ENCODE results near the gene VAV1. TPM values are rescaled to one million over a fixed set of nuclear protein-coding genes. Genes with fewer than 3 reads are reported as not detected.

Gene VAV1
- total and polyA plus RNA-seq, 2 of the 13 experiments (the other 11 are each of a cell fraction or from before 2014, with no cell fraction given): not detected

DNA sequence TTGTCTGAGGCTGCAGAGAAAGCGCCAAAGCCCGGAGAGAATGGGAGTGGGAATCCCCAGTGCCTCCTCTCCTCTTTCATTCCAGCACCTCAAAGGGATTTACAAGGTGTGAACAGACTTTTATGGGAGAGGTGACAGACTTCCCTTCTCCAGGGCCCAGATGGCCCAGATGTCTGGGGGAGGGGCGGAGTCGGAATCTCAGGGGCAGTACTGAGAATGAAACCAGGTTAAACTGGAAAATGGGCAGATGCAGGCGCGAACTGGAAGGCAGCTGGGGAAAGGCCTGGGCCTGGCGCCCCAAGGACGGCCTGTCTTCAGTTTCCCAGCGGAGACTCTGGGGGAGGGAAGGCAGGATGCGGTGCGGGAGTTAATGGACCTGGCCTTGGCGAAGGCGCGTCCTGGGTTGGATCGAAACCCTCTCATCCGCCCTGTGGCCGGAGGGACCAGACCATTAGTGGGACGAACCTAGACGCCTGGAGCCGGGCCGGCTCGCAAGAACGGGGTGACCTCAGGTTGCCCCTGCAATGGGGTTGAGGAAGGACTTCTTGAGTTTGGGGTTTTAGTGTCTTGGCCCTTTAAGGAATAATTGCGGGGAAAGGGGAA is 33.6 kb upstream of the VAV1 start (continued):
- TF ChIP-seq, protein P1, sequence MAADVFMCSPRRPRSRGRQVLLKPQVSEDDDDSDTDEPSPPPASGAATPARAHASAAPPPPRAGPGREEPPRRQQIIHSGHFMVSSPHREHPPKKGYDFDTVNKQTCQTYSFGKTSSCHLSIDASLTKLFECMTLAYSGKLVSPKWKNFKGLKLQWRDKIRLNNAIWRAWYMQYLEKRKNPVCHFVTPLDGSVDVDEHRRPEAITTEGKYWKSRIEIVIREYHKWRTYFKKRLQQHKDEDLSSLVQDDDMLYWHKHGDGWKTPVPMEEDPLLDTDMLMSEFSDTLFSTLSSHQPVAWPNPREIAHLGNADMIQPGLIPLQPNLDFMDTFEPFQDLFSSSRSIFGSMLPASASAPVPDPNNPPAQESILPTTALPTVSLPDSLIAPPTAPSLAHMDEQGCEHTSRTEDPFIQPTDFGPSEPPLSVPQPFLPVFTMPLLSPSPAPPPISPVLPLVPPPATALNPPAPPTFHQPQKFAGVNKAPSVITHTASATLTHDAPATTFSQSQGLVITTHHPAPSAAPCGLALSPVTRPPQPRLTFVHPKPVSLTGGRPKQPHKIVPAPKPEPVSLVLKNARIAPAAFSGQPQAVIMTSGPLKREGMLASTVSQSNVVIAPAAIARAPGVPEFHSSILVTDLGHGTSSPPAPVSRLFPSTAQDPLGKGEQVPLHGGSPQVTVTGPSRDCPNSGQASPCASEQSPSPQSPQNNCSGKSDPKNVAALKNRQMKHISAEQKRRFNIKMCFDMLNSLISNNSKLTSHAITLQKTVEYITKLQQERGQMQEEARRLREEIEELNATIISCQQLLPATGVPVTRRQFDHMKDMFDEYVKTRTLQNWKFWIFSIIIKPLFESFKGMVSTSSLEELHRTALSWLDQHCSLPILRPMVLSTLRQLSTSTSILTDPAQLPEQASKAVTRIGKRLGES (CRISPR knock-in tag; IDR thresholded peaks at IDR 0.05; ENCODE audit: borderline replicate concordance): no peak
- peak; percentile 66 for TF ChIP-seq ZFX (CRISPR knock-in tag; IDR thresholded peaks at IDR 0.05; ENCODE audit: low read depth)
- TF ChIP-seq ZNF720 (CRISPR knock-in tag; IDR thresholded peaks at IDR 0.05): no peak
- TF ChIP-seq, protein P2, sequence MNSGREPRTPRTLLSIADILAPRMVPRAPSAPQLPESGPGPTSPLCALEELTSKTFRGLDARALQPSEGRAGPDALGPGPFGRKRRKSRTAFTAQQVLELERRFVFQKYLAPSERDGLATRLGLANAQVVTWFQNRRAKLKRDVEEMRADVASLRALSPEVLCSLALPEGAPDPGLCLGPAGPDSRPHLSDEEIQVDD (CRISPR knock-in tag; IDR thresholded peaks at IDR 0.05; ENCODE audit: borderline replicate concordance): no peak
- TF ChIP-seq ZNF788 (CRISPR knock-in tag; IDR thresholded peaks at IDR 0.05; ENCODE audit: borderline replicate concordance): no peak
- no peak for TF ChIP-seq CREM (IDR thresholded peaks at IDR 0.05)
- TF ChIP-seq CREM (CRISPR knock-in tag; IDR thresholded peaks at IDR 0.05): no peak
- TF ChIP-seq ZNF543 (CRISPR knock-in tag; IDR thresholded peaks at IDR 0.05): peak; percentile 57; the same call in 1 of the 2 replicates
- TF ChIP-seq, protein P3, sequence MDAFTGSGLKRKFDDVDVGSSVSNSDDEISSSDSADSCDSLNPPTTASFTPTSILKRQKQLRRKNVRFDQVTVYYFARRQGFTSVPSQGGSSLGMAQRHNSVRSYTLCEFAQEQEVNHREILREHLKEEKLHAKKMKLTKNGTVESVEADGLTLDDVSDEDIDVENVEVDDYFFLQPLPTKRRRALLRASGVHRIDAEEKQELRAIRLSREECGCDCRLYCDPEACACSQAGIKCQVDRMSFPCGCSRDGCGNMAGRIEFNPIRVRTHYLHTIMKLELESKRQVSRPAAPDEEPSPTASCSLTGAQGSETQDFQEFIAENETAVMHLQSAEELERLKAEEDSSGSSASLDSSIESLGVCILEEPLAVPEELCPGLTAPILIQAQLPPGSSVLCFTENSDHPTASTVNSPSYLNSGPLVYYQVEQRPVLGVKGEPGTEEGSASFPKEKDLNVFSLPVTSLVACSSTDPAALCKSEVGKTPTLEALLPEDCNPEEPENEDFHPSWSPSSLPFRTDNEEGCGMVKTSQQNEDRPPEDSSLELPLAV (CRISPR knock-in tag; conservative IDR thresholded peaks at IDR 0.05; ENCODE audit: low read depth): no peak
- peak; percentile 4 for TF ChIP-seq HNRNPLL (IDR thresholded peaks at IDR 0.05; ENCODE audit: low read depth, low read length, poor library complexity, severe bottlenecking)
- TF ChIP-seq, protein P4, sequence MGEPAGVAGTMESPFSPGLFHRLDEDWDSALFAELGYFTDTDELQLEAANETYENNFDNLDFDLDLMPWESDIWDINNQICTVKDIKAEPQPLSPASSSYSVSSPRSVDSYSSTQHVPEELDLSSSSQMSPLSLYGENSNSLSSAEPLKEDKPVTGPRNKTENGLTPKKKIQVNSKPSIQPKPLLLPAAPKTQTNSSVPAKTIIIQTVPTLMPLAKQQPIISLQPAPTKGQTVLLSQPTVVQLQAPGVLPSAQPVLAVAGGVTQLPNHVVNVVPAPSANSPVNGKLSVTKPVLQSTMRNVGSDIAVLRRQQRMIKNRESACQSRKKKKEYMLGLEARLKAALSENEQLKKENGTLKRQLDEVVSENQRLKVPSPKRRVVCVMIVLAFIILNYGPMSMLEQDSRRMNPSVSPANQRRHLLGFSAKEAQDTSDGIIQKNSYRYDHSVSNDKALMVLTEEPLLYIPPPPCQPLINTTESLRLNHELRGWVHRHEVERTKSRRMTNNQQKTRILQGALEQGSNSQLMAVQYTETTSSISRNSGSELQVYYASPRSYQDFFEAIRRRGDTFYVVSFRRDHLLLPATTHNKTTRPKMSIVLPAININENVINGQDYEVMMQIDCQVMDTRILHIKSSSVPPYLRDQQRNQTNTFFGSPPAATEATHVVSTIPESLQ (CRISPR knock-in tag; conservative IDR thresholded peaks at IDR 0.05): no peak
- 0 out of 2 replicates have a peak, but pooled peaks have one; percentile 48 for TF ChIP-seq ZSCAN29 (CRISPR knock-in tag; conservative IDR thresholded peaks at IDR 0.05)
- TF ChIP-seq, protein P5, sequence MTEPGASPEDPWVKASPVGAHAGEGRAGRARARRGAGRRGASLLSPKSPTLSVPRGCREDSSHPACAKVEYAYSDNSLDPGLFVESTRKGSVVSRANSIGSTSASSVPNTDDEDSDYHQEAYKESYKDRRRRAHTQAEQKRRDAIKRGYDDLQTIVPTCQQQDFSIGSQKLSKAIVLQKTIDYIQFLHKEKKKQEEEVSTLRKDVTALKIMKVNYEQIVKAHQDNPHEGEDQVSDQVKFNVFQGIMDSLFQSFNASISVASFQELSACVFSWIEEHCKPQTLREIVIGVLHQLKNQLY (CRISPR knock-in tag; IDR thresholded peaks at IDR 0.05): no peak
- TF ChIP-seq ZNF225 (CRISPR knock-in tag; IDR thresholded peaks at IDR 0.05): no peak
- no peak for TF ChIP-seq ZNF775 (CRISPR knock-in tag; IDR thresholded peaks at IDR 0.05; ENCODE audit: borderline replicate concordance)
- TF ChIP-seq, protein P6, sequence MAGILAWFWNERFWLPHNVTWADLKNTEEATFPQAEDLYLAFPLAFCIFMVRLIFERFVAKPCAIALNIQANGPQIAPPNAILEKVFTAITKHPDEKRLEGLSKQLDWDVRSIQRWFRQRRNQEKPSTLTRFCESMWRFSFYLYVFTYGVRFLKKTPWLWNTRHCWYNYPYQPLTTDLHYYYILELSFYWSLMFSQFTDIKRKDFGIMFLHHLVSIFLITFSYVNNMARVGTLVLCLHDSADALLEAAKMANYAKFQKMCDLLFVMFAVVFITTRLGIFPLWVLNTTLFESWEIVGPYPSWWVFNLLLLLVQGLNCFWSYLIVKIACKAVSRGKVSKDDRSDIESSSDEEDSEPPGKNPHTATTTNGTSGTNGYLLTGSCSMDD (CRISPR knock-in tag; IDR thresholded peaks at IDR 0.05): no peak
- peak; percentile 36; the same call in 1 of the 2 replicates for TF ChIP-seq ZNF777 (CRISPR knock-in tag; IDR thresholded peaks at IDR 0.05)
- no peak for TF ChIP-seq DNMT1 (CRISPR knock-in tag; IDR thresholded peaks at IDR 0.05)
- no peak for TF ChIP-seq SMAD9 (CRISPR knock-in tag; IDR thresholded peaks at IDR 0.05)
- no peak for TF ChIP-seq ZNF674 (CRISPR knock-in tag; IDR thresholded peaks at IDR 0.05; ENCODE audit: low read depth)
- TF ChIP-seq ZNF34 (CRISPR knock-in tag; IDR thresholded peaks at IDR 0.05; ENCODE audit: borderline replicate concordance): 0 out of 2 replicates have a peak, but pooled peaks have one; percentile 15
